Mucosa of gallbladder (tissue), 1 donor: Measurements from ENCODE around the gene LIX1. TPM values are rescaled to one million over a fixed set of nuclear protein-coding genes. Genes with fewer than 3 reads are reported as not detected.
"Not testable (repeated sequence)": the region's sequence is repeated elsewhere in the genome, so short reads cannot be mapped to it uniquely, and the experiment has no call there.

ENCODE experiments used
- DNase-seq: peaks from one replicate; pipeline ENCODE4 v3.0.0-alpha.2; 2020; ENCODE audit warnings: low spot score
- total RNA-seq: library from RNA; stranded (reverse); gene quantifications from one replicate; pipeline ENCODE4 v1.2.1, GENCODE V29; 2021
- donor health status: DM: no; HTN: no; CAD: no.

The LIX1 gene
- total RNA-seq, 1 donor from 2014 or later: 0.17 TPM

DNA sequence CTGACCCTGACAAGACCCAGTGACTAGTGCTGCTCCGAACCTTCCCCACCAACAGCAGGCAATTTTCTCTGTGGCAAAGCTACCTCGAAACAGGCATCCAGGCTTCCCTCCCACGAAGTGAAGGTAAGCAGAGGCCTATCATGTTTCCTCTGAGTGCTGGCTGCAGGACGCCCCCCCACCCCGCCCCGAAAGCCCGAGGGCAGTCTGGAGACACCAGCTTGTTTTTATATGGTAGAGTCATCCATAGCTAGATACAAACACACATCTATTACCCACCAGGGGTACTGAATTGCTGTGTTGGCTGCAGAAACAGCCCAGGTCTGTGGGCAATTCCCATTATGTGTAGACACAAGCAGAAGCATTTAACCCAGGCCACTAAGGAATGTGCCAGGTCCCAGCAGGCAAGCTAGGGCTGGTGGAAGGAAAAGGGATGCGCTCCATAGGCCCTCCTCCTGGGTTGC, 40.4 kb downstream of the LIX1 start:
- DNase-seq: no peak

GRCh38 chr5:97101189-97101910, 41.1 kb downstream of the LIX1 start:
- DNase-seq: no peak

GRCh38 chr5:97100476-97100875, 41.9 kb downstream of the LIX1 start:
- DNase-seq: no peak

GRCh38 chr5:97098922-97099321, 43.5 kb downstream of the LIX1 start:
- DNase-seq: no peak

GRCh38 chr5:97097326-97098230, 44.8 kb downstream of the LIX1 start:
- no peak for DNase-seq

GRCh38 chr5:97096846-97097245, 45.6 kb downstream of the LIX1 start:
- DNase-seq: no peak

GRCh38 chr5:97096191-97096590, 46.2 kb downstream of the LIX1 start:
- DNase-seq: no peak

DNA sequence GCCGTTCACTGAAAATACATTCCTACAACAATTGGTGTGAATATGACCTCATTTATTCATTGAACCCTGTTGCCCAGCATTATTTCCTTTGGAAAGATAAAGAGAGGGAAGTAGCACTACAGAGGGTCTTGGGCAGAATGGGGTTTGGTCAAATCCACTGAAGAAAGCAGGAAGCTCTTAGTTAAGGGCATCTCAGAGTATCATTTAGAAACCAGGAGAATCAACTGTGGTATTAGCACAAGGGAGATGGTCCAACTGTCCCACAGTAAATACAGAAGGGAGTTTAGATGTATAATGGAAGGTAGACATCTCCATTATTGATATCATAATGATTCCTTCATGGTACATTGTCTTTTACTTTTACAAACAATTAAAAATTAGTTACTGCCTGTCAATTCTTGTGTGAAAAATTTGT, 47.1 kb downstream of the LIX1 start:
- DNase-seq: no peak

GRCh38 chr5:97094579-97095317, 47.7 kb downstream of the LIX1 start:
- no peak for DNase-seq

DNA sequence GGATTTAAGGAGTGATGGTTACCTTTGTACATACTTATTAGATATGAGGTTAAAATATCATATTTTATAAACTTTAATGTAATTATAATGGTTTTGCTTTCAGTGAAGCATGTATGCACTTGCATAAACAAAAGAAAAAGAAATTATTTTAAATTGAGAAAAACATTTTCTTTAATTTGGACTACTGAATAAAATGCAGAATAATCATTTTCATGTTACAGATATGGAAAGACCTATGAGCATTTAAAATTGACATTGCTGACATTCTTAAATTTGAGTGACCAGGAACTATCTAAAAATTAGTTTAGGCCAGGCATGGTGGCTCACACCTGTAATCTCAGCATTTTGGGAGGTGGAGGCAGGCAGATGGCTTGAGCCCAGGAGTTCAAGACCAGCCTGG, 49.2 kb downstream of the LIX1 start:
- no peak for DNase-seq

DNA sequence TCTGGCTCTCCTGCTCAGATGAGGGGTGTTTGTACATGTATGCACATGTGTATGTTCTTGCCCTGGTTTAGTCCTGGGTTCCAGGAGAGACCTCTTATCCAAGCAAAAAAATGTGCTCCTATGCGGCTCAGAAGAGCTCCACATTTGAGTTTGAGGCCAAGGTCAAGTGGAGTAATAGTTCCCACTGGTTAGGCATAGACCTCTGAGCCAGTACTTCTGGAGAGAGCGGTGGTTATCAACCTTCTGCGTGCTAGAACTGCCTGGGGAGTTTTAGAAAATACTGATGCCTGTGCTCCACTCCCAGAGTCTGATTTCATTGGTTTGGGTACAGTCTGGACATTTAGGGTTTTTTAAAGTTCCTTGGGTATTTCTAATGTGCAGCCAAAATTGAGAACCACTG, 51.5 kb downstream of the LIX1 start:
- DNase-seq: no peak

DNA sequence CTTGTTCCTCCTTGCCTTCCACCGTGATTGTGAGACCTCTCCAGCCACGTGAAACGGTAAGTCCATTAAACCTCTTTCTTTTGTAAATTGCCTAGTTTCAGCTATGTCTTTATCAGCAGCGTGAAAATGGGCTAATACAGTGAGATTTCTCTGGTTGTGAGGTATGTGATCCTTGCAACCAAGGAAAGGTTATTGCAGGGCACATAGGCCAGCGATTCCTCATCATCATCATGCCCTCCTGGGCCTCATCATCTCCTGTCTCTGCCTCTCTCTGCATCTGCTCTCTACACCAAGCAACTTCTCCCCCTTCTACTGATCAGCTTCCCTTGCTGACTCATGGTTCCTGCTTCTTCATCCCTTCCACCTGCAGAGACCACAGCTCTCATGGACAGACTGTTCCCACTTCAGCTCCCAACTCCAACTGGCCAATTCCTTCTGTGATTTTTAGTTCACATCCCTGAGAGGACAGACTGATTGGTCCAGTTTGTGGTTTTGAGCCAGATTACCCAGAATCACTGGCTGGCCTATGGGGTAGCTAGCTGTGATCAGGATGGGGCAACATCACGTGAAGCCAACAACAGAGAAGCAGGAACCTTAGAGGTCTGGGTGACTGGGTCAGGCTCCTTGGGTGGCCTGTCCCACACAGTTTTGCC, 53.1 kb downstream of the LIX1 start:
- DNase-seq: no peak

DNA sequence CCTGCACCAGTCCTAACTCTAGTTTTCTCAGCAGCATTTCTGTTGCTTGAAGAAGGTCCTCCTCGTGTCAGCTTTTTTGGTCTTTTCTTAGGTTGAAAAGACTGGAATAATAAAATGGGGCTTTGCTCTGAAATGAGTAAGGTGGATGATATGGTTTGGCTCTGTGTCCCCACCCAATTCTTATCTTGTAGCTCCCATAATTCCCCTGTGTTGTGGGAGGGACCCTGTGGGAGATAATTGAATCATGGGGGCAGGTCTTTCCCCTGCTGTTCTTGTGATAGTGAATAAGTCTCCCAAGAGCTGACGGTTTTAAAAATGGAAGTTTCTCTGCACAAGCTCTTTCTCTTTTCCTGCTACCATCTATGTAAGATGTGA, 53.6 kb downstream of the LIX1 start:
- no peak for DNase-seq

GRCh38 chr5:97087138-97087537, 55.3 kb downstream of the LIX1 start:
- no peak for DNase-seq

- no peak for DNase-seq
Observed at GRCh38 chr5:97085459-97086181, 56.8 kb downstream of the LIX1 start.

- DNase-seq: not testable (repeated sequence)
Observed at GRCh38 chr5:97084782-97085458, 57.5 kb downstream of the LIX1 start.

GRCh38 chr5:97078958-97079743, 63.3 kb downstream of the LIX1 start:
- DNase-seq: no peak

- no peak for DNase-seq
Observed at GRCh38 chr5:97077246-97077645, 65.2 kb downstream of the LIX1 start.

DNA sequence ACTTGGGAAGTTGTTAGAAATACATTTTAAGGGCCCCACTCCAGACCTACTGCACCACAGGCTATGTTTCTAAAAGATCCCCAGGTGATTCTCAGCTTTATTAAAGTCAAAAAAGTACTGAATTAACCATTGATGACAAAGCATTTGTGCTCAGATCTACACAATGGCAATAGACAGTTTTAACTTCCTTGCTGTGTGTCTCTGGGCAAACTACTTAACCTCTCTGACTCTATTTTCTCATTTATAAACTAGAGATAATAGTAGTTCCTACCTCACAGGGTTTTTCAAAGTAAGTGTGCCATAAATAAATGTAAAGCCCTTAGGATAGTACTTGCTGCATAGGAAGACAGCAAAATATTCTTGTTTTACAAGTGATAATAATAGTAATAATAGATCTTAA, 66.3 kb downstream of the LIX1 start:
- DNase-seq: no peak

- no peak for DNase-seq
Observed at GRCh38 chr5:97075649-97076048, 66.8 kb downstream of the LIX1 start.
